OCI-LY1 (cell line): Measurements from ENCODE around the gene ZNF22.

ENCODE experiments used
- EZH2 ChIP-seq: fragments of 200-600 bp; sonication (generic), shearing (Covaris generic); IDR thresholded peaks from 2 replicates; pipeline ENCODE4 v1.8.0; 2017; ENCODE audit warnings: borderline replicate concordance, mixed run types, mild to moderate bottlenecking, antibody characterized with exemption, low read length, moderate library complexity, mixed read lengths
- TF ChIP-seq, protein P1 (sequence below): fragments of 200-600 bp; sonication (generic), shearing (Covaris generic); IDR thresholded peaks from 2 replicates; pipeline ENCODE4 v1.5.1; 2017; ENCODE audit warnings: mild to moderate bottlenecking, antibody characterized with exemption, low read length, moderate library complexity, mixed read lengths

DNA sequence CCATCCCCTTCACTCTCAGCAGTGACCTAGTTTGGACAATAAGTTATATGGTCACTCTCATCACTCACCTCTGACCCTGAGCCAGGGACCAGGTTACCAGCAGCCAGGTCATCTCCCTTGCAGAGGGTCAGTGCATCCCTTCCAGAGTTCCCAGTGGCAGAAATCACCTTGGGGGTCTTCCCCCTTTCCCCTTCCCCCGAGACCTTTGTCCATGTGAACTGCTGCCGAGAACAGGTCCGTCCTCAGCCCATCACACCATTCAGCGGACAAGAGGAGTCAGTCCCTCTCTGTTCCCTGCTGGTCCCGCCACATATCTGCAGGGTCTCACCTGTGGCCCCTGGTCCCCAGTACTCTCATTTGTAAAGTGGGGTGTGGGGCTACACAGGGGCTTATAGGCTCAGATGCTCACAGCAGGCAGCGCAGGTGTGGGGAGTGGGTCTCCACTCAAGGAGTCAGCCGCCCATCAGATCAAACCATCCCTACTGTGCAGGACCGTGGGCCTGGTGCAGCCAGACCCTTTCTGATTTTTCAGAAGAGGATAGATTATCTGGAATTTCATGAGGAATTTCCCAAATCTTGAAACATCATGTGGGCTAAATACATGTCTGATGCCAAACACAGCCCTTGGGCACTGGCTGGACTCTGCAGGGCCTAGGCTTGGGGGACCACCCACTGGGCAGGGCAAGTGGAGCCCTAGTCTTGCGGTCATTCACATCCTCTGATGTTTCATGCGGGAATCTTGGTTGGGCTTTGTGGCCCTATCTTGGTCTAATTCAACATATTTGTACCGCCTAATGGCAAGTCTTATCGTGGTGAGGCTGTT is 28.6 kb upstream of the ZNF22 start:
- TF ChIP-seq, protein P1, sequence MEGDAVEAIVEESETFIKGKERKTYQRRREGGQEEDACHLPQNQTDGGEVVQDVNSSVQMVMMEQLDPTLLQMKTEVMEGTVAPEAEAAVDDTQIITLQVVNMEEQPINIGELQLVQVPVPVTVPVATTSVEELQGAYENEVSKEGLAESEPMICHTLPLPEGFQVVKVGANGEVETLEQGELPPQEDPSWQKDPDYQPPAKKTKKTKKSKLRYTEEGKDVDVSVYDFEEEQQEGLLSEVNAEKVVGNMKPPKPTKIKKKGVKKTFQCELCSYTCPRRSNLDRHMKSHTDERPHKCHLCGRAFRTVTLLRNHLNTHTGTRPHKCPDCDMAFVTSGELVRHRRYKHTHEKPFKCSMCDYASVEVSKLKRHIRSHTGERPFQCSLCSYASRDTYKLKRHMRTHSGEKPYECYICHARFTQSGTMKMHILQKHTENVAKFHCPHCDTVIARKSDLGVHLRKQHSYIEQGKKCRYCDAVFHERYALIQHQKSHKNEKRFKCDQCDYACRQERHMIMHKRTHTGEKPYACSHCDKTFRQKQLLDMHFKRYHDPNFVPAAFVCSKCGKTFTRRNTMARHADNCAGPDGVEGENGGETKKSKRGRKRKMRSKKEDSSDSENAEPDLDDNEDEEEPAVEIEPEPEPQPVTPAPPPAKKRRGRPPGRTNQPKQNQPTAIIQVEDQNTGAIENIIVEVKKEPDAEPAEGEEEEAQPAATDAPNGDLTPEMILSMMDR, result no peak
- TF ChIP-seq EZH2, result no peak
